ENCODE data around the gene IRF7. TPM values are rescaled to one million over a fixed set of nuclear protein-coding genes. Genes with fewer than 3 reads are reported as not detected.
"Not testable (repeated sequence)": the region's sequence is repeated elsewhere in the genome, so short reads cannot be mapped to it uniquely, and the experiment has no call there.

The IRF7 gene
- total RNA-seq, 1 donor from 2014 or later, result 75.4 TPM

GRCh38 chr11:653837-654236 lies 38.1 kb upstream of the IRF7 start:
- H3K79me2 ChIP-seq (ENCODE audit: insufficient read depth, low read length), result no peaks in the 10 kb centered on the region
- Mint-ChIP-seq H3K9me3 (ENCODE audit: unreplicated experiment) (no peaks in the 10 kb centered on the region), H3K4me3 (ENCODE audit: unreplicated experiment) (no peak overlapping the region), H3K4me1 (ENCODE audit: low read depth, unreplicated experiment) (no peaks in the 10 kb centered on the region), H3K27me3 (ENCODE audit: low read depth, unreplicated experiment) (no peaks in the 10 kb centered on the region), H3K27ac (ENCODE audit: unreplicated experiment) (no peak overlapping the region), H3K36me3 (ENCODE audit: low read depth, unreplicated experiment) (peaks cover 16% of the 10 kb centered on the region)
- no peaks in the 10 kb centered on the region for H3K27me3 ChIP-seq (ENCODE audit: insufficient read depth, low read length)
- no peaks in the 10 kb centered on the region for H3K9me3 ChIP-seq (ENCODE audit: insufficient read depth, low read depth, low read length)
- FAIRE-seq (no peak), DNase-seq (ENCODE audit: low read depth) (no peak)
- no peak overlapping the region for H2AFZ ChIP-seq (ENCODE audit: low read depth, low read length)
- no peak overlapping the region for H3K9ac ChIP-seq (ENCODE audit: low read length)
- no peak overlapping the region for H3K27ac ChIP-seq (ENCODE audit: low read depth, low read length)
- peaks cover 5% of the 10 kb centered on the region for H3K36me3 ChIP-seq (ENCODE audit: insufficient read depth, low read length)
- TF ChIP-seq CTCF (IDR thresholded peaks at IDR 0.05; ENCODE audit: insufficient read depth, low read depth, low read length), result no peak
- TF ChIP-seq EZH2 (IDR thresholded peaks at IDR 0.05; ENCODE audit: insufficient read depth, low read length), result no peak
- no peaks in the 10 kb centered on the region for H4K20me1 ChIP-seq (ENCODE audit: insufficient read depth, low read length)
- H3K4me3 ChIP-seq (ENCODE audit: insufficient read depth, low read depth, low read length), result no peak overlapping the region
- no peak overlapping the region for H3K4me2 ChIP-seq (ENCODE audit: low read length)
- no peaks in the 10 kb centered on the region for H3K4me1 ChIP-seq (ENCODE audit: insufficient read depth, low read length)

- not testable (repeated sequence) for H3K36me3 ChIP-seq (ENCODE audit: insufficient read depth, low read length); H3K27ac ChIP-seq (ENCODE audit: low read depth, low read length); H3K9me3 ChIP-seq (ENCODE audit: insufficient read depth, low read depth, low read length); H2AFZ ChIP-seq (ENCODE audit: low read depth, low read length); FAIRE-seq; H3K9ac ChIP-seq (ENCODE audit: low read length); DNase-seq (ENCODE audit: low read depth); H3K79me2 ChIP-seq (ENCODE audit: insufficient read depth, low read length); H3K4me3 Mint-ChIP-seq (ENCODE audit: unreplicated experiment); H3K4me3 ChIP-seq (ENCODE audit: insufficient read depth, low read depth, low read length); H3K4me2 ChIP-seq (ENCODE audit: low read length); H3K27ac Mint-ChIP-seq (ENCODE audit: unreplicated experiment); H3K27me3 ChIP-seq (ENCODE audit: insufficient read depth, low read length); H3K27me3 Mint-ChIP-seq (ENCODE audit: low read depth, unreplicated experiment); H3K9me3 Mint-ChIP-seq (ENCODE audit: unreplicated experiment); H4K20me1 ChIP-seq (ENCODE audit: insufficient read depth, low read length); H3K4me1 Mint-ChIP-seq (ENCODE audit: low read depth, unreplicated experiment); H3K4me1 ChIP-seq (ENCODE audit: insufficient read depth, low read length)
- H3K36me3 Mint-ChIP-seq (ENCODE audit: low read depth, unreplicated experiment), result peaks cover 17% of the 10 kb centered on the region
Measured at GRCh38 chr11:653136-653535, 37.4 kb upstream of the IRF7 start.

- no peaks in the 10 kb centered on the region for H3K9me3 ChIP-seq (ENCODE audit: insufficient read depth, low read depth, low read length)
- Mint-ChIP-seq H3K4me1 (ENCODE audit: low read depth, unreplicated experiment) (no peaks in the 10 kb centered on the region), H3K9me3 (ENCODE audit: unreplicated experiment) (no peaks in the 10 kb centered on the region), H3K27ac (ENCODE audit: unreplicated experiment) (no peak overlapping the region), H3K4me3 (ENCODE audit: unreplicated experiment) (no peak overlapping the region), H3K36me3 (ENCODE audit: low read depth, unreplicated experiment) (peaks cover 13% of the 10 kb centered on the region), H3K27me3 (ENCODE audit: low read depth, unreplicated experiment) (no peaks in the 10 kb centered on the region)
- H3K4me3 ChIP-seq (ENCODE audit: insufficient read depth, low read depth, low read length), result no peak overlapping the region
- TF ChIP-seq EZH2 (IDR thresholded peaks at IDR 0.05; ENCODE audit: insufficient read depth, low read length) (no peak), CTCF (IDR thresholded peaks at IDR 0.05; ENCODE audit: insufficient read depth, low read depth, low read length) (no peak)
- H2AFZ ChIP-seq (ENCODE audit: low read depth, low read length), result no peak overlapping the region
- H3K27me3 ChIP-seq (ENCODE audit: insufficient read depth, low read length), result no peaks in the 10 kb centered on the region
- H3K9ac ChIP-seq (ENCODE audit: low read length), result no peak overlapping the region
- H3K27ac ChIP-seq (ENCODE audit: low read depth, low read length), result no peak overlapping the region
- peaks cover 5% of the 10 kb centered on the region for H3K36me3 ChIP-seq (ENCODE audit: insufficient read depth, low read length)
- DNase-seq (ENCODE audit: low read depth), result no peak
- no peak for FAIRE-seq
- H4K20me1 ChIP-seq (ENCODE audit: insufficient read depth, low read length), result no peaks in the 10 kb centered on the region
- no peaks in the 10 kb centered on the region for H3K4me1 ChIP-seq (ENCODE audit: insufficient read depth, low read length)
- no peak overlapping the region for H3K4me2 ChIP-seq (ENCODE audit: low read length)
- no peaks in the 10 kb centered on the region for H3K79me2 ChIP-seq (ENCODE audit: insufficient read depth, low read length)
Measured at GRCh38 chr11:650482-650881, 34.7 kb upstream of the IRF7 start.

- not testable (repeated sequence) for FAIRE-seq
Measured at GRCh38 chr11:647672-648158, 32.0 kb upstream of the IRF7 start.

More at GRCh38 chr11:647672-648158, 32.0 kb upstream of the IRF7 start:
- H3K36me3 ChIP-seq (ENCODE audit: insufficient read depth, low read length); H4K20me1 ChIP-seq (ENCODE audit: insufficient read depth, low read length); H3K9ac ChIP-seq (ENCODE audit: low read length); H3K4me2 ChIP-seq (ENCODE audit: low read length); H3K4me3 ChIP-seq (ENCODE audit: insufficient read depth, low read depth, low read length); H3K27ac Mint-ChIP-seq (ENCODE audit: unreplicated experiment); DNase-seq (ENCODE audit: low read depth); H3K4me1 Mint-ChIP-seq (ENCODE audit: low read depth, unreplicated experiment); H3K79me2 ChIP-seq (ENCODE audit: insufficient read depth, low read length); H2AFZ ChIP-seq (ENCODE audit: low read depth, low read length); H3K9me3 ChIP-seq (ENCODE audit: insufficient read depth, low read depth, low read length); H3K4me1 ChIP-seq (ENCODE audit: insufficient read depth, low read length); H3K9me3 Mint-ChIP-seq (ENCODE audit: unreplicated experiment); H3K4me3 Mint-ChIP-seq (ENCODE audit: unreplicated experiment); H3K27ac ChIP-seq (ENCODE audit: low read depth, low read length); H3K27me3 Mint-ChIP-seq (ENCODE audit: low read depth, unreplicated experiment); H3K27me3 ChIP-seq (ENCODE audit: insufficient read depth, low read length); H3K36me3 Mint-ChIP-seq (ENCODE audit: low read depth, unreplicated experiment): not testable (repeated sequence)

Measured in astrocyte (in vitro differentiated cells and primary cell).